ENCODE data around the gene FTO. TPM values are rescaled to one million over a fixed set of nuclear protein-coding genes. Genes with fewer than 3 reads are reported as not detected.
A peak's percentile ranks its signal among the peaks of the same experiment; 100 is the strongest.

FTO gene
- total RNA-seq, 1 experiment from 2014 or later = 57.4 TPM

GRCh38 chr16:54123766-54124165 lies 419.8 kb downstream of the FTO start (continued):
- TF ChIP-seq FOXP4 (CRISPR knock-in tag; IDR thresholded peaks at IDR 0.05) = no peak

GRCh38 chr16:54125751-54126655 lies 422.0 kb downstream of the FTO start:
- DNase-seq (ENCODE audit: low spot score) (no peak), ATAC-seq (no peak)
- TF ChIP-seq ZNF317 (CRISPR knock-in tag; IDR thresholded peaks at IDR 0.05; ENCODE audit: borderline replicate concordance, low read depth) (no peak), ZNF281 (CRISPR knock-in tag; IDR thresholded peaks at IDR 0.05) (no peak), JAZF1 (CRISPR knock-in tag; IDR thresholded peaks at IDR 0.05) (no peak), TCF7 (CRISPR knock-in tag; IDR thresholded peaks at IDR 0.05; ENCODE audit: low read depth) (no peak), MXD4 (CRISPR knock-in tag; IDR thresholded peaks at IDR 0.05; ENCODE audit: borderline replicate concordance) (no peak), ZNF232 (CRISPR knock-in tag; IDR thresholded peaks at IDR 0.05) (no peak), EMX1 (CRISPR knock-in tag; IDR thresholded peaks at IDR 0.05) (no peak), NFYB (CRISPR knock-in tag; conservative IDR thresholded peaks at IDR 0.05; ENCODE audit: low read depth) (no peak), STAT6 (CRISPR knock-in tag; conservative IDR thresholded peaks at IDR 0.05; ENCODE audit: low read depth) (no peak)
- Mint-ChIP-seq H3K9me3 (peaks cover 13% of the 10 kb centered on the region), H3K4me3 (no peak overlapping the region), H3K27ac (no peak overlapping the region), H3K27me3 (ENCODE audit: low read depth) (no peaks in the 10 kb centered on the region; the same call in 1 of the 2 replicates), H3K36me3 (0 out of 2 replicates have a peak, but pooled peaks cover 3% of the 10 kb centered on the region), H3K4me1 (peaks cover 4% of the 10 kb centered on the region)
- ChIA-PET CTCF (no interaction called here), POLR2A (no interaction called here)

- 0 out of 2 replicates have a peak, but pooled peaks cover 3% of the 10 kb centered on the region for H3K36me3 Mint-ChIP-seq
- DNase-seq (ENCODE audit: low spot score) (no peak), ATAC-seq (no peak)
- peaks cover 4% of the 10 kb centered on the region for H3K4me1 Mint-ChIP-seq
- ChIA-PET POLR2A (no interaction called here), CTCF (no interaction called here)
- H3K27ac Mint-ChIP-seq = 0 out of 2 replicates have a peak overlapping the region, but pooled peaks have one; percentile 55
- H3K27me3 Mint-ChIP-seq (ENCODE audit: low read depth) = peaks cover 5% of the 10 kb centered on the region
- TF ChIP-seq IRF1 (CRISPR knock-in tag; IDR thresholded peaks at IDR 0.05) = no peak
- H3K4me3 Mint-ChIP-seq = no peak overlapping the region
- peaks cover 22% of the 10 kb centered on the region for H3K9me3 Mint-ChIP-seq
Observed at GRCh38 chr16:54126907-54127306, 423.0 kb downstream of the FTO start.
